ENCODE results near the gene SERPINA1. TPM values are rescaled to one million over a fixed set of nuclear protein-coding genes. Genes with fewer than 3 reads are reported as not detected.

SERPINA1 gene
- total RNA-seq, 1 experiment from 2014 or later = not detected

GRCh38 chr14:94394581-94395207, 6.3 kb upstream of the SERPINA1 start:
- no peak overlapping the region for H3K4me3 Mint-ChIP-seq
- Histone ChIP-seq H3K27ac (ENCODE audit: insufficient read length, low read depth, low read length) (no peak overlapping the region), H4K5ac (ENCODE audit: insufficient read length, low read depth, low read length) (no peak overlapping the region), H3K9me3 (ENCODE audit: control insufficient read depth, low read depth, low read length) (no peaks in the 10 kb centered on the region), H3K27me3 (ENCODE audit: insufficient read depth, low read length) (no peaks in the 10 kb centered on the region), H2AFZ (ENCODE audit: low read length) (no peak overlapping the region), H3K4me1 (ENCODE audit: insufficient read depth, low read length) (peaks cover 14% of the 10 kb centered on the region), H4K20me1 (ENCODE audit: control insufficient read depth, insufficient read depth, insufficient read length) (no peaks in the 10 kb centered on the region), H3K79me2 (ENCODE audit: insufficient read depth, low read length) (no peaks in the 10 kb centered on the region), H3K18ac (ENCODE audit: insufficient read length, low read depth, low read length) (no peak overlapping the region), H3K79me1 (ENCODE audit: insufficient read depth, low read depth, low read length, poor library complexity, severe bottlenecking) (no peaks in the 10 kb centered on the region), H4K8ac (replicated peaks; ENCODE audit: insufficient read length, low read depth, low read length) (no peak overlapping the region), H3T11ph (ENCODE audit: low read length) (no peak overlapping the region), H2BK20ac (ENCODE audit: low read depth, low read length, poor library complexity, severe bottlenecking) (no peak overlapping the region), H2BK12ac (ENCODE audit: insufficient read length, low read depth, low read length) (no peak overlapping the region), H3K23me2 (ENCODE audit: insufficient read length, low read depth, low read length, poor library complexity, severe bottlenecking) (no peaks in the 10 kb centered on the region), H3K14ac (ENCODE audit: insufficient read depth, low read length) (no peak overlapping the region), H2AK5ac (ENCODE audit: insufficient read length, low read length) (no peak overlapping the region), H3K4ac (ENCODE audit: low read depth, low read length) (no peak overlapping the region), H2BK5ac (ENCODE audit: insufficient read length, low read length) (no peak overlapping the region), H2BK120ac (ENCODE audit: low read depth, low read length, poor library complexity, severe bottlenecking) (no peak overlapping the region), H3K56ac (ENCODE audit: insufficient read length, low read depth, low read length) (no peak overlapping the region), H4K91ac (ENCODE audit: insufficient read length, low read depth, low read length) (no peak overlapping the region), H3K9ac (ENCODE audit: extremely low read depth, insufficient read length, low read length) (no peak overlapping the region), H2BK15ac (ENCODE audit: low read depth, low read length) (no peak overlapping the region), H3K4me2 (ENCODE audit: insufficient read depth, insufficient read length, low read length) (no peak overlapping the region), H3K23ac (ENCODE audit: insufficient read length, low read depth, low read length) (no peak overlapping the region)
- H3K36me3 Mint-ChIP-seq (ENCODE audit: insufficient read depth in 1 of 3, low read depth in 3 of 3) = no peaks in the 10 kb centered on the region; a peak in 1 of 7 replicates
- WGBS (ENCODE audit: extremely low coverage, insufficient read length, low lambda C conversion rate) = no CpG with 5 or more reads among the region's 9 CpGs
- no peak overlapping the region for H3K27ac Mint-ChIP-seq
- H3K9me3 Mint-ChIP-seq = no peaks in the 10 kb centered on the region; a peak in 1 of 5 replicates
- peaks cover 65 to 69% of the 10 kb centered on the region in 2 experiments for H3K4me1 Mint-ChIP-seq
- H3K27me3 Mint-ChIP-seq (ENCODE audit: low read depth) = peaks cover 25% of the 10 kb centered on the region
- no peak for DNase-seq
- no peak for TF ChIP-seq CTCF (conservative IDR thresholded peaks at IDR 0.05)

Data from H9 (cell line).